COR-L47 (cell line): ENCODE results near the gene PLPP1.
"Not testable (repeated sequence)": the region's sequence is repeated elsewhere in the genome, so short reads cannot be mapped to it uniquely, and the experiment has no call there.

Experiments used
- DNase-seq: peaks from one replicate; lab custom pipeline; 2025; lab: John Stamatoyannopoulos, UW

PLPP1 gene

DNA sequence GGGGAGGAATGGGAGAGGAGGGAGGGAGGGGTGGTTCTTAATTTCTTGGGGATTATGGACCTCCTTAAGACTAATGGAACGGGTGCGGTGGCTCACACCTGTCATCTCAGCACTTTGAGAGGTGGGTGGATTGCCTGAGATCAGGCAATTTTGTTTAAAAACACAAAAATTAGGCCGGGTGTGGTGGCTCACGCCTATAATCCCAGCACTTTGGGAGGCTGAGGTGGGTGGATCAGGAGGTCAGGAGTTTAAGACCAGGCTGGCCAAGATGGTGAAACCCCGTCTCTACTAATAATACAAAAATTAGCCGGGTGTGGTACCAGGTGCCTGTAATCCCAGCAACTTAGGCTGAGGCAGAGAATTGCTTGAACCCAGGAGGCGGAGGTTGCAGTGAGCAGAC lies 30.8 kb downstream of the PLPP1 start:
- not testable (repeated sequence) for DNase-seq

DNA sequence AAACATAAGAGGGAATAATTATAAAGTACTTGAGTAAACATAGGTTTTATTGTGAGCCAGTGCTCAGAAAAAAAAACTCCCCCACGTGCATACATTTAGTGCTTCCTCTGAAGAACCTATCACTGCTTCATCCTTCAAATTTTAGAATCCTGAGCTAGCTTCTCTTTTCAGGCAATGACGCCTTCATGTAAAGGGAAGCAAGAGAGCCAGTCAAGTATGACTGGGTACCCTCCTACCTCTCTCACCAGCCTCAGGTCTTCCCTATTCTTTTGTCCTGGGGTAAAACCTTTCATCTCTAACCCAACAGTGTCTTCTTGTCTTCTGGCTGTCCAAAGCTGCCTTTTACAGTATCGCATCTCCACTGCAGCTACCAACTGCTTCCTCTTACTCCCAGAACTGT lies 32.0 kb downstream of the PLPP1 start:
- DNase-seq, result no peak

DNA sequence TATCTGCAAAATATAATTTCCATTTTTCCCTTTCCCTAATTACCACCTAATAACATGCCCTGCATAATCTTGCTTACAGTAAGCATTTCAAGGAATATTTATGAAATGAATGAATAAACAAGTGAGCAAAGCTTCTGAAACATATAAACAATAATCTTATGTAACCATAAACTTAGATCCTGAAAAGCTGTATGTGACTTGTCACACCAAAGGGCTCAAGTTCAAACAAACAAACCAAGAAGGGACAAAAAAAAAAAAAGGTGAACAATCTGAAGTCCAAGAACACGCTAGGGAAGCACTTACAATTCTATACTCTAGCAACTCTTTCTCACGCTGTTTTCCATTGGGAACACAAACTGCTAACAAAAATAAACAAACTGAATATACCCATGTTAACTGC lies 36.3 kb downstream of the PLPP1 start:
- no peak for DNase-seq

DNA sequence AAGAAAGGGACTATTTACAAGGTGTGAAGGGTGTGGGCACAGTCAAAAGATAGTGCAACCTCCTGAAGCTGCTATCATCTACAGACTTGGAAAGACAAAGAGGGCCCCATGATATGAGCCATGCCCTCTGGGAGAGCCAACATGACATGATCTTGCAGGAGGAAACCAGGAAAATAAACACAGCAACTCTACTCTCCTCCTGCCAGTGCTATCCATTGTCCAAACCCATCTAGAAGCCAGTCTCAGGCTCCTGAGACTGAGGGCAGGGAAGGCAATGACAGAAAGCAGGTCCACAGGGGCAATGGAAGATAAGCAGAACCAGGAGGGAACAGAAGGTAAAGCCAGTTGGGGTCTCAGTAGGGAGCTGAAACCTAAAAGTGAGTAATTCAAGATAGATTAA lies 37.1 kb downstream of the PLPP1 start:
- no peak for DNase-seq

DNA sequence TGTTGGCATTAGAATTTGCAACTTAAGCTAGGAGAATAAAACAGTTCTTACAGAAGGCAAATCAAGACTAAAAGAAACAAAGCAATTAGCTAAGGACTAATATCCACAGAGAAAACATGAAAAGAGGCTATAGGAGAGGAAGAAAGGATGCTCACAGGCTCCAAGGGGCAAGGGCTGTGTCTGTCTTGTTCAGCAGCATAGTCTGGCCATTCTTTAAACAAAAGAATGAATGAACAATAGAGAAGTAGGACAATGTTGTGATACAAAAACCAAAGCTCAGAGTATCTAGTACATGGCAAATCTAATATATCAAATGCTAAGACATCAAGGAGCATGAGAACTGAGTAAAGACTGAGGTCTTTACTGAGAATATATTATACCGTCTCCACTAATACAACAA lies 39.5 kb downstream of the PLPP1 start:
- DNase-seq, result no peak

DNA sequence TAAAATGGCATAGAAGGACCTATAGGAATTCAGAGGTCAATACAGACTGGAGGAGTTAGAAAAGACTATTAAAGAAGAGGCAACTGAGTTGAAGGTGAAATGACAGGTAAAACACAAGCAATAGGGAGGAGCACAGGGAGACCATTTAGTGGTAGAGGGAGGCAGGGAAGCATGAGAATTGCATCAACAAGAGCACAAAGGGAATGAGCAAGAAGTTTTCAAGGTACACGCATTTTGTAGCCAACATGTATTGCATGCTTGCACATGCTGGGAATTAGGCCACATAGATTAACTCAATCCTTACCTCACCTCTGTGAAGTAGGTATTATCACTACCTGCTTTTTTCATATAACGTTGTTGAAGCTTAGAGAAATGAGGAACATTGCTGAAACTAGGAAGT lies 42.3 kb downstream of the PLPP1 start:
- DNase-seq, result no peak

DNA sequence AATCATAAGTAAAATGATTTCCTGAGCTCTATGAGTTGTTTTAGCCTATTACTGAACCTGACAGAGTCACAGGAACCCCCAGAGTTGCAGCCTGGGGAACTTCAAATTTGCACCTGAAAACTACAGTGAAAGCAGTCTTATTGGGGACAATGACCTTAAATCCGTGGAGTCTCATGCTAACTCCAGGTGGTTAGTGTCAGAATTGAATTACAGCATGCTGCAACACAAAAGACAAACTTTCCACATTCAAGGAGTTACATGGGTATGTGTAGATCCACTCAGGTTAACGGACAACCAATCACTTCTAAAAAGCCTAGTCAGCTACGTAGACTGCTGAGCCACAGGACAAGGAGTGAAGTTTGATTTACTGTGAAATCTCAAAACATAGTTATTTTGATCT lies 49.7 kb downstream of the PLPP1 start:
- no peak for DNase-seq

DNA sequence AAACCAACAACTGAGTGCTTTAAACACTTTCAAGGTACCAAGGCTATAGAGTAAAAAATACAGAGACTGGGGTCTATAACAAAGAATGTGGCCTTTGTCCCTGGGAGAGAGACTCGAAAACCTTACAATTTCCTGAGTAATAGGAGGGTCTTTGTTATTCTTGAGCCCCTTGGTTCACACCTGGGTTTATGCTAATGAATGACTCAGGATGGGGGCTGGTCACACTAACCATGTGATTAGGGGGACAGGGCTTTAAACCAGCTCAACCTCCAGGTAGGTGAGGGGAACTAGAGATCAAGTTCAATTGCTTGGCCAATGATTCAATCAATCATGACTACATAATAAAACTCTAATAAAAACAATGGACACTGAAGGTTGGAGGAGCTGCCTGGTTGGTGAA lies 50.2 kb downstream of the PLPP1 start:
- DNase-seq, result no peak

DNA sequence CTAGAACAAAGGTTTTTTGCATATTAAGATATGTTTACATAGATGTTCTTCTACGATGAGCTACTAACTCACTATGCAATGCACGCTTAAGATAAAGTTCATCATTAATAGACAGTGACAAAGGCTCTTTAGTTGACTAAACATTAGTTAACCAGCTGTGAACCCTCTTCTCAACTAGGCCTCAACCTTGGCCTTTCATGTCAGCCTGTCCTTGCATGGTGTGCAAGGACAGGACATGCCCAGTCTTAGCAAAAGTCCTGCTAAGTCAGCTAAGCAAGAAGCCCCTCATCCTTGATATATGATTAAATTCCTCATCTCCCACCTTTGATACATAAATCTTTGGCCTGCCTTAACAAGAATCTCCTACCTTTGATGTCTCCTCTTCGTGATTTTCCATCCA lies 50.9 kb downstream of the PLPP1 start:
- DNase-seq, result no peak

DNA sequence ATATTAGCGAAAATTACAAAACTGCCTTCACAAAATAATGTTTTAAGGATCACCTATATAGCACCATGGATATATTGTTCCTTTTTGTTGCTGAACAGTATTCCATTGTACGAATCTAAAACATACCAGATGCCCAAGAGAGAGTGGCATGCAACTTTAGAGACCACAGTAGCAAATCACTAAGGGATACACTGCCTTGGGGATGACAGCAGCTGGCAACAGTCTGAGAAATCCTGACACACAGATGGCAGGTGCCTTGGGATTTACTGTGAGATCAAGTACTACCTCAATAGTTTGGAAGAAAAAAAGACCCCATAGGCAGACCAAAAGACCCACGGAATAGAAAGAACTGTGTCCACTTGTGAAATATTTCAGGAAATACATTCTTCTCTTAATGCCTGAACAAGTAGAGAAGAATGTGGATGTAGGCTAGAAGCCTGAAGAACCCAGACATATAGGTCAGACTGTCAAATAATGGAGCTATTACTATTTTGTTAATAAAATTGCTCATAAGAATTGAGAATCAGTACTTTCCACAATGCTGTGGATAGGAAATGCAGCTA lies 53.4 kb downstream of the PLPP1 start:
- DNase-seq, result no peak

DNA sequence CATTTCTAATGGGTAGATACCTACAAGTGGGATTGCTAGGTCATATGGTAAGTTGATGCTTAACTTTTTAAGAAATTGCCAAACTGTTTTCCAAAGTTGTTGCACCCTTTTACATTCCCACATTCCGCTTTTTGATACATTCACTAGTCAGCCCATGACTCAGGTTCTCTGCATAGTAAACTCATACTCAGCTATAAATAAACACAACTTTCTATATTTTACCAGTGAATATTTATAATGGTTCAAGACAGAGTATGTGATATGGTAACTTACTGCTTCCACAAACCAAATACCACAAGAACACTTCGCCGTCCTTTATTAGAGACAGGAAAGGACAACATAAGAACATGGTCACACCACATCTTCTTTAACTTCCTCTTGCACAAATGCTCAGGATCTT lies 54.0 kb downstream of the PLPP1 start:
- DNase-seq, result no peak

DNA sequence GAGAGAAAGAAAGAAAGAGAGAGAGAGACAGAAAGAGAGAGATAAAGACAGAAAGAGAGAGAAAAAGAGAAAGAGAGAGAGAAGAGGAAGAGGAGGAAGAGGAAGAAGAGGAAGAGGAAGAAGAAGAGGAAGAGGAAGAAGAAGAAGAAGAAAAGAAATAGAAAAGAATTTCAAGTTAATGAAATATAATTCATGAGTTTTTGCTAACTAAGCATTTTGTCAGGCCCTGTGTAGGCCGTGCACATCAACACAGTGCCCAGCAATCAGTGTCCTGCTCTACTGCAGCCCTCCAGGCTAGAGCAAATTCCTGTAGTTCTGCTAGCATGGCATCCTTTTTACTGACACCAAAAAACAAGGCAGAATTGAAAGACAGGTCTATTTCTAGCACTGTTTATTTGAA lies 62.1 kb downstream of the PLPP1 start:
- DNase-seq, result no peak

DNA sequence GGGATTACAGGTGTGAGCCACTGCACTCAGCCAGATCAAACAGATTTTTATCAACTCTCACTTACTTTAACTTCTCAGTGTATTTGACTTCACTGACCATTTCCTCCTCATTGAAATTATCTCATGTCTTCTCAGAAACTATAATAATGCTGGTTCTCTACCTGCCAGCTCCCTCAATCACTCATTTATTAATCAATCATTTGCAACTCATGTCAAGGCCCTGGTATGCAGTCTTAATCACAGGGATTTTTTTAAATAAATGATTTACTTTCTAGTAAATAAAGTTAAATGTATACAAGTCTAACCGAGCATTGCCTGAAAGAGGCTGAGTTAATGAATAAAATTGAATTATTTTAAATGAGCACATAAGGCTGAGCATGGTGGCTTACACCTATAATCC lies 63.3 kb downstream of the PLPP1 start:
- no peak for DNase-seq

DNA sequence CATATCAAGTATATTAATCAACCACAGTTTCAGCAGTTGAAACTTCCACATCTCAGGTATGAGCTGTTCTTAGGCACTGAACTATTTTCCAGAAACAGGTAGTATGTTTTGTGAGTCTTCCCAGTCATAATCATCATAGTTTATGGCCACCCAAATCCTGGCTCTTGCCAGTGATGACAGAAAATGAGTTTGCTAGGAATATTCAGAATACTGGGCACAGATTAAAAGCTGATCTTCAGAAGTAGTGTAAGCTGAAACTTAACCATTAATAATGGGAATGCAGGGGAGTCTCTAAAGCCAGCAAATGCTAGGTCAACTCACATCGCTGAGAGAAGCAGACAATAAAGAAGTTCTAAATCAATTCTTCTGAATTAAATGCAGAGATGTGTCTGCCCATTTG lies 64.5 kb downstream of the PLPP1 start:
- DNase-seq, result no peak

DNA sequence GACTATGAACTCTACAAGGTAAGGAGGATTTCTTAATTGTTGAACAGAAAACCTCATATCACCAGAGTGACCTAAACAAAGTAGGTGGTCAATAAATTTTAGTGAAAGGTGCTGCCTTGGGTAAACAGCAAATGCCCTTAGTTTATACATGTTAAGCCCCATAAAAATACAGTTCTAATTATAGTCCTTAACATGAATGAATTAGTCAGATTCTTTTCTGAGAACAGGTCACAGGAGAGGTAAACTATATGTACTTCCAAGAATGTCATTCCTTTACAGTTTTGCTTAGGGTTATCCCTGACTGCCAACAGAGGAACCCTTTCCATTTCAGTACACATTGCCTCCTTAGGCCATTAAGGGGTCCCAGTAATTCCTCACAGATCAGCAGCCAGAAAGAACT lies 64.9 kb downstream of the PLPP1 start:
- DNase-seq, result no peak

DNA sequence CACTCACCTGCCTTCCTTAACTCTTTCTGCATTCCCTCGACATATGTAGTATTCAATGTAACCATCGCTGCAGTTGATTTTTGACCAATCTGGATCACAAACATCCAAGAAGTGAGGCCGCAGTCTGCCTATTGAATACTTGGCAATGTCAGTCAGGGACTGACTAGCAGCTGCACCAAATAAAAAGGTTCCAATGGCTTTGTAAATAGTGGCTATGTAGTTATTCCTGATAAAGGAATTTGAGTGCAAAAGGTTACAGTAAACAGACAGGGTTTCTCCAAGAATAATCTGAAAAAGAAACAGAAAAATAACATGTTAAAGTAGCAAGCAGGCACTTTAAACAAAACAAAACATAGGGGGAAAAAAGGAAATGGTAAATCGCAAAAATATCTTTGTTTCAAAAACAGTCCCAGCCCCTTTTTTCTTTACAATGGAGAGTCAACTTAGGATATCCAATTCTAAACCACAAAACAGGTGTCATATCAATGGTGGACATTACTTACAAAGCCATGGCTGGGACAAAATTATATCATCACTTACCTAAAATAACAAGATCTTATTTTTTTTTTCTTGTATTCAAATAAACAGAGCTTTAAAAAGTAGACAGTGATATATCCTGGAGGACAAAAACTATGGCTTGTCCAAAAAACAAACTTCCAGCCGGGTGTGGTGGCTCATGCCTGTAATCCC lies 66.8 kb downstream of the PLPP1 start:
- no peak for DNase-seq

DNA sequence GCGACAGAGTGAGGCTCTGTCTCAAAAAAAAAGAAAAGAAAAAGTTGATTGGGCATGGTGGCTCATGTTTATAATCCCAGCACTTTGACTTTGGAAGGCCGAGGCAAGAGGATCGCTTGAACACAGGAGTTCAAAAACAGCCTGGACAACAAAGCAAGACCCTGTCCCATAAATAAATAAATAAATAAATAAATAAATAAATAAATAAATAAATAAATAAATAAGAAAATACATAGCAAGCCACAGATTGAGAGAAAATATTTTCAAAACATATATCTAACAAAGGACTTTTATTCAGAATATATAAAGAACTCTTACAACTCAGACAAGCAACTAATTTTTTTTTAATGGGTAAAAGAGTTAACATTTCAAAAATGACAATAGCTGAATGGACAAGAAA lies 71.2 kb downstream of the PLPP1 start:
- no peak for DNase-seq

DNA sequence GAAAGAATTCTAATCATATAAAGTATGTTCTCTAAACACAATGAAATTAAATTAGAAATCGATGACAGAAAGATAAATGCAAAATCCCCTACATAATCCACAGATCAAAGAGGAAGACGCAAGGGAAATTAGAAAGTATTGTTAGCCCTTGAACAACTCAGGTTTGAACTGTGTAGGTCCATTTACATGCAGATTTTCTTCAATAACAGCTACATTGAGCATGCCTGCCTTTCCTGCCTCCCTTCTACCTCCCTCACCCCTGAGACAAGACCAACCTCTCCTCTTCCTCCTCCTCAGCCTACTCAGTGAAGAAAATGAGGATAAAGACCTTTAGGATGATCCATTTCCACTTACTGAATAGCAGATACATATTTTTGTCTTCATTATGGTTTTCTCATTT lies 75.2 kb downstream of the PLPP1 start:
- DNase-seq, result no peak

DNA sequence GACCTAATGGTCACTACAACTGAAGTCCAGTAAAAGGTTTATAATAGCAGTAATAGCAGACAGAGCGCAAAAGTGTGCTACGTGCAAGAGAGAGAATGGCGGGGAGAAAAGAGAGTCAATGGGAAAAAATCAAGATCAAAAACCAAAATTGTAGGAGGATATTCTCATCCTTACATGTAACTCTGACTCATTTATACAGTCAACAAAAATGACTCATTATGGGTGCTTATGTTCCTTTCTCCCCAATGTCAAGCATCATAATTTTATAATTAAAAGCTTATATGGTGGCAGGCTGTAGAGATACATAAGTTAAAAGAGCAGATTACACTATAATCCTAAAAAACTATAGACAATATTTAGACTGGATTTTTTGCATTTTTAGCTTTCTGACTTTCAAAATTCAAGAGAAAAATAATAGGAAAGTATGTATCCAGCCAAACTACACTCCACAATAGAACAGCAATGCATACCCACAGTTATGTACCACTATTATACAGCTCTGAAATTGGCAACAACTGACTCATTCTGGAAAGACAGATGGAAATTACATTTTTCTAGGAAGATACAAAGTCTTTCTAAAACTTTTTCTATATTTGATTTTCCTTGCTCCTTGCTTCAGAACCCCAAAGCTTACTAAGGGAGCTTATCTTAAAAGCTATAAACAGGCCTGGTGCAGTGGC lies 78.4 kb downstream of the PLPP1 start:
- no peak for DNase-seq

DNA sequence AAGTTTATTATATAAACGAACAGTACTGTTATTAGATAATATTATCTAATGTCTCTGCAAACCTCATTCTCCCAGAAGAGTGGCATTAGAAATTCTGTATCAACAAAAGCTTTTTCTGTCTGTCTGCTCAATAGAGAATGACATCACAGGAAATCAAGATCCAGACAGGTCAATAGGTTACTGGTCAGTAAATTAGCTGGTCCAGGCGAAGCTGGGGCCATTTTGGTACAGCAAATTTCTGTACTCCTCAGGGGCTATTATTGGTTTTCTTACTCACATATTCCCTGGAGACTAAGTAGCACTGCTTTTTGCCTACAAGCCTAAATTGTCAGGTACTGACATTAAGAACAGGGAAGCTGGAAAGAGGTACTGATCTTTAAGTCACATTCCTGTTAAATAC lies 80.5 kb downstream of the PLPP1 start:
- no peak for DNase-seq

DNA sequence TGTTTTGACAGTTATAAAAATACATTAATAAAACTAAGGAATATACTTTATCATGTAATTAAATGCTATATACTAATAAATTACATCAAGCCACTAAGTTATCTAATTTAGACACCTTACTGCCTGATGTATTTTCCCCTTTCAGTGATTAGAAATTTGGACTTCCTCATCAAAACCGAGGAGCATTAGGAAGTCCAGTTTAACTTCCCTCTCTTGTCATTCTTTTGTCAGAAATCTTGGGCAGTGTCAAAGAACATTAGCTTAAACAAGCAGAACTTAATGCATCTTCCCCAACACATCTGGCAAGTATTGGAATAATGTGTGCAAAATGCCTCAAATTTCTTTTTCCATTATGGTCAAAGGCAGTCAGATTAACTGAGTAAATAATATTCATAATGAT lies 81.6 kb downstream of the PLPP1 start:
- no peak for DNase-seq

DNA sequence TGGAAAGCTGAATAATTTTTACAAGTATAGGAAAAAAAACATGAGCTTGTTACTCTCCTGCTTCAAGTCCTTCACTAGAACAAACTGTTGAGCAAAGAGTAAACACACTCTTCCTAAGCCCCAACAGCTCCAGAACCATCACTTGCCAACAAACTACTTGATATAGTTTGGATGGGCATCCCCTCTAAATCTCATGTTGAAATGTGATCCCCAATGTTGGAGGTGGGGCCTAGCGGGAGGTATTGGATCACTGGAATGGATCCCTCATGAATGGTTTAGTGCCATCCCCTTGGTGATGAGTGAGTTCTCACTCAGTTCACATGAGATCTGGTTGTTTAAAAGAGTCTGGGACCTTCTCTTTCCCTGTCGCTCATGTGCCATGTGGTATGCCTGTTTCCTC lies 82.8 kb downstream of the PLPP1 start:
- no peak for DNase-seq

DNA sequence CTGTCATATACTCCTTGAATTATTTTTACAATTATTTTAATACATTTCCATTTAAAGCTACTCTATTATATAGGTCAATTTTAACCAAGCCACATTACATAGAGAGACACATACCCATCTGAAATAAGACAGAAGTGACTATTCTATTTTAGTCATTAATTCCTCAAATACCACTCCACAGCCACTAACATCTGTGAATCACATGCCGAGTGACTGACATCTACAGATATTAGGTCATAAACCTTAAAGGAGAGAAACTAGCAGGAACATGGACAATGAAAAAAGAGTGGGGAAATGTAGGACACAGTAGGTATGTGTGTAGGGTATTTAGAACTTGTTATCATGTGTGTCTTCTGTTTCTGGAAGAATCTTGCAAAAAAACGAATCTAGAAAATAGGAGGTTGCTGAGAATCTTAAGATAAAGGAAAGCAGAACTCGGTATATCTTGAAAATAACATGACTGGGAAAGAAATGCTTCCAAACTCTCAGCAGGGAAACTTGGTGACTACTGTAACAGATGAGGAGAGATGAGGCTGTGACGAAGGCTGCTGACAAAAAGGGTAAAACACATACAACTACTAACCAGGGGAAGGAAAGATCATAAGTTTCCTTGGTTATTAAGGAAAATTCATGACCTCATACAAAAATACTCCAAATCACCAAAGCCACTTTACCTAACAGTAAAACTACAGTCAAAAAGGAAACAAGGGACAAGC lies 84.6 kb downstream of the PLPP1 start:
- no peak for DNase-seq
